Transverse colon (tissue), 3 donors: ENCODE results near the gene CPVL.

ENCODE experiments used
- POLR2A ChIP-seq: fragments of 450-650 bp; IDR thresholded peaks from one replicate; pipeline ENCODE4 v1.6.1; 2016; ENCODE audit warnings: antibody characterized with exemption, mild to moderate bottlenecking, moderate library complexity
- TF ChIP-seq, protein P1 (sequence below), 5 experiments: fragments of 200-600 bp in 3 of 5; fragments of 450-650 bp in 2 of 5; sonication (generic) in 3 of 5; IDR thresholded peaks; 1 replicate in 2 of 5; 2 replicates in 3 of 5; pipeline ENCODE4 v1.5.1; 2016 to 2017; ENCODE audit warnings: antibody characterized with exemption in 5 of 5, inconsistent platforms in 3 of 5, mild to moderate bottlenecking in 2 of 5, moderate library complexity in 1 of 5

DNA sequence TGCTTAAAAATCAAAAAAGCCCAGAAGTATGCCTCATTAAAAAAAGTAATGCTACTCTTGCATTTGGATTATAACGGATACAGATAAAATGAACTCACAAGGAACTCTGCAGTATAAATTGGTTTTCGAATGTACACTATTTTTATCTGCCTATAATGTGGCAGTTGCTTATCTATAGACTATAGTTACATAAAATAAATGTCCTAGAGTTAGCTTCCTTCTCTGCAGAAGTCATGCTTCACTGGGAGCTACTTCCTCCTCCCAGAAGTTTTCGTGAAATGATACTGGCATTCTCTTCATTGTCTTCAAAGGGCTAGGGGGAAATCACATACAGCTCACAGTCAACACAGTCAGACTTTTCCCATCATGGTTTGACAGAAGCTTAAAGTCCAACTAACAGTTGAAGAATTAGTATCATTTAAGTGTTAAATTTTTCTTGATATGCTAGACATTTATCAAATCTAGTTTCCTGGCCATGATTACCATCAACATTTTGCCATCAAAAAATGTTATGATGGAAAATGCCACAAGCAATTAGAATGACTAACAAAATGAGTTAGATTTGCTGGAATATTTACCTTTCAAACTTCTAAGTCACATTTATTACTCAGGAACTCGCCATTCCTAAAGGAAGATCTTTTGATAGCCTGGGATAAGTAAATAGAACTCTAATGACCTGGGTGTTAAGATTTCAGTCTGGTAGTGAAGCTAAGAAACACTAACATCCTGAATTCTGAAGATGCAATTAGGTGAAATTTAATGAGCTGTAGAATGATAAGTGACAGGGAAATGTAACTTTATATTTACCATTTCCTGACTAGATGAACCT, 100.9 kb downstream of the CPVL start:
- TF ChIP-seq, protein P1, sequence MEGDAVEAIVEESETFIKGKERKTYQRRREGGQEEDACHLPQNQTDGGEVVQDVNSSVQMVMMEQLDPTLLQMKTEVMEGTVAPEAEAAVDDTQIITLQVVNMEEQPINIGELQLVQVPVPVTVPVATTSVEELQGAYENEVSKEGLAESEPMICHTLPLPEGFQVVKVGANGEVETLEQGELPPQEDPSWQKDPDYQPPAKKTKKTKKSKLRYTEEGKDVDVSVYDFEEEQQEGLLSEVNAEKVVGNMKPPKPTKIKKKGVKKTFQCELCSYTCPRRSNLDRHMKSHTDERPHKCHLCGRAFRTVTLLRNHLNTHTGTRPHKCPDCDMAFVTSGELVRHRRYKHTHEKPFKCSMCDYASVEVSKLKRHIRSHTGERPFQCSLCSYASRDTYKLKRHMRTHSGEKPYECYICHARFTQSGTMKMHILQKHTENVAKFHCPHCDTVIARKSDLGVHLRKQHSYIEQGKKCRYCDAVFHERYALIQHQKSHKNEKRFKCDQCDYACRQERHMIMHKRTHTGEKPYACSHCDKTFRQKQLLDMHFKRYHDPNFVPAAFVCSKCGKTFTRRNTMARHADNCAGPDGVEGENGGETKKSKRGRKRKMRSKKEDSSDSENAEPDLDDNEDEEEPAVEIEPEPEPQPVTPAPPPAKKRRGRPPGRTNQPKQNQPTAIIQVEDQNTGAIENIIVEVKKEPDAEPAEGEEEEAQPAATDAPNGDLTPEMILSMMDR (IDR thresholded peaks at IDR 0.05), result no peak
- no peak for TF ChIP-seq POLR2A
